Prostate gland (tissue), 2 donors: ENCODE data around the gene ZNF639.

ENCODE experiments used
- POLR2AphosphoS5 ChIP-seq: sonication (generic); formaldehyde crosslinking; IDR thresholded peaks from one replicate; pipeline ENCODE4 v1.6.1; 2017; ENCODE audit warnings: antibody characterized with exemption
- TF ChIP-seq, protein P1 (sequence below), 4 experiments: fragments of 200-600 bp in 2 of 4; fragments of 450-650 bp in 2 of 4; sonication (generic) in 2 of 4; IDR thresholded peaks; 1 replicate in 3 of 4; 2 replicates in 1 of 4; pipeline ENCODE4 v1.5.1; 2016 to 2019; ENCODE audit warnings: antibody characterized with exemption in 4 of 4, mild to moderate bottlenecking in 2 of 4, moderate library complexity in 2 of 4

DNA sequence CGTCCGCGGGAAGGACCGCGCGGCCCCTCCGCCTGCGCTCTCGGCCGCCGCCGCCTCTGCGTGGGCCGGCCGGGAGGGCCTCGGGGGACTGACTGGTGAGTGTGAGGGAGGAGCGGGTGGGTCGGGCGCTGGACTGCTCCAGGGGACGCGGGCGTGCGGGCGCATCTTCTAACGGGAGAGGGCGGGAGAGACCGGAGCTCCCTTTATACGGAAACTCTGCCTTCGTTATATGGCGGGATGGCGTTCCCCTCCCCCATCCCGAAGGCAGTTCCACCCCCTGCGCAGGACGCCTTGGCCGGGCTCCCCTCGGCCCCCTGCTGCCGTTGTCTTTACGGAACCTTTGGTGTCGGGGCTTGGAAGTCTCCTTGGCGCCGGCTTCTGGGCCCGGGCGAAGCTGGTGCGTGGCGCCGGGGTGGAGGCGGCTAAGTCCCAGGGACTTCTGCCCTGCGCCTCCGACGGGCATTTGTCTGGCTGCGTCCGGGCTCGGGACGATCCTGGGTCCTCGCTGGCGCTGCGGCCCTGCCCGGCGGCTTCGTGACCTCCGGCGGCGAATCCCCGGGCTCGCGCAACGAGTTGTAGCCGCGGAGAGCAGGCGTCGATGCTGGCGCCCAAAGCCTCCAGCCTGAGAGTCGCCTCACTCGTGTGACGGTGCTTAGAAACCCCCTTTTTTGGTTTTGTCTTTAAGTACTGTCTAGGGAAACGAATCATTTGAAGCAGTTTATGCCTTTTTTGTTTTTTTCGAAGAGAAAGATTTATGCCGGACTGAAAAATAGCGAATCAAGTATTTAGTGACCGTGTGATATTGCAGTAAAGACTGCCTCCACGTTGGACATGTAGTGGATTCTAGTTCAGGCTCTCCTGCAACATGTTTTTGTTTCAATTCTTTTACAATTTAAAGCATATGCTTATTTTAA, 623 bp downstream of the ZNF639 start:
- TF ChIP-seq, protein P1, sequence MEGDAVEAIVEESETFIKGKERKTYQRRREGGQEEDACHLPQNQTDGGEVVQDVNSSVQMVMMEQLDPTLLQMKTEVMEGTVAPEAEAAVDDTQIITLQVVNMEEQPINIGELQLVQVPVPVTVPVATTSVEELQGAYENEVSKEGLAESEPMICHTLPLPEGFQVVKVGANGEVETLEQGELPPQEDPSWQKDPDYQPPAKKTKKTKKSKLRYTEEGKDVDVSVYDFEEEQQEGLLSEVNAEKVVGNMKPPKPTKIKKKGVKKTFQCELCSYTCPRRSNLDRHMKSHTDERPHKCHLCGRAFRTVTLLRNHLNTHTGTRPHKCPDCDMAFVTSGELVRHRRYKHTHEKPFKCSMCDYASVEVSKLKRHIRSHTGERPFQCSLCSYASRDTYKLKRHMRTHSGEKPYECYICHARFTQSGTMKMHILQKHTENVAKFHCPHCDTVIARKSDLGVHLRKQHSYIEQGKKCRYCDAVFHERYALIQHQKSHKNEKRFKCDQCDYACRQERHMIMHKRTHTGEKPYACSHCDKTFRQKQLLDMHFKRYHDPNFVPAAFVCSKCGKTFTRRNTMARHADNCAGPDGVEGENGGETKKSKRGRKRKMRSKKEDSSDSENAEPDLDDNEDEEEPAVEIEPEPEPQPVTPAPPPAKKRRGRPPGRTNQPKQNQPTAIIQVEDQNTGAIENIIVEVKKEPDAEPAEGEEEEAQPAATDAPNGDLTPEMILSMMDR (IDR thresholded peaks at IDR 0.05) = no peak
- TF ChIP-seq POLR2AphosphoS5 = peak; percentile 41
